HepG2 (cell line): ENCODE measurements around the gene DAAM1. TPM values are rescaled to one million over a fixed set of nuclear protein-coding genes. Genes with fewer than 3 reads are reported as not detected.

Source experiments
- ATF7-NPFF ChIP-seq: sonication (generic); formaldehyde crosslinking; IDR thresholded peaks from 2 replicates; pipeline ENCODE4 v1.8.1; 2023; ENCODE audit warnings: mild to moderate bottlenecking, low read depth, missing genetic modification reagents, moderate library complexity
- CBFB ChIP-seq: sonication (generic); formaldehyde crosslinking; IDR thresholded peaks from 2 replicates; pipeline ENCODE4 v1.4.0; 2020; ENCODE audit warnings: missing genetic modification reagents
- HIVEP1 ChIP-seq: sonication (generic); formaldehyde crosslinking; IDR thresholded peaks from 2 replicates; pipeline ENCODE4 v1.4.0; 2020; ENCODE audit warnings: mild to moderate bottlenecking, missing genetic modification reagents
- IRX3 ChIP-seq: sonication (generic); formaldehyde crosslinking; IDR thresholded peaks from 2 replicates; pipeline ENCODE4 v1.8.1; 2023; ENCODE audit warnings: mild to moderate bottlenecking, low read depth, missing genetic modification reagents, borderline replicate concordance
- JDP2 ChIP-seq: sonication (generic); formaldehyde crosslinking; IDR thresholded peaks from 2 replicates; pipeline ENCODE4 v1.8.1; 2022; ENCODE audit warnings: missing genetic modification reagents, borderline replicate concordance
- KLF12 ChIP-seq: sonication (generic); formaldehyde crosslinking; IDR thresholded peaks from 2 replicates; pipeline ENCODE4 v1.4.0; 2020; ENCODE audit warnings: missing genetic modification reagents, borderline replicate concordance
- NR1H2 ChIP-seq: sonication (generic); formaldehyde crosslinking; IDR thresholded peaks from 2 replicates; pipeline ENCODE4 v1.8.1; 2022; ENCODE audit warnings: low read depth, missing genetic modification reagents, borderline replicate concordance
- PLRG1 ChIP-seq: fragments of 450-650 bp; conservative IDR thresholded peaks from 2 replicates; pipeline ENCODE4 v1.6.1; 2016
- POLR2AphosphoS5 ChIP-seq: IDR thresholded peaks from 2 replicates; pipeline ENCODE4 v1.6.1; 2012; ENCODE audit warnings: low read depth, low read length
- RBFOX2 ChIP-seq: fragments of 200-400 bp; formaldehyde crosslinking; IDR thresholded peaks from 2 replicates; pipeline ENCODE4 v1.6.1; 2017; ENCODE audit warnings: low read depth, mild to moderate bottlenecking, low read length
- REL ChIP-seq: sonication (generic); formaldehyde crosslinking; conservative IDR thresholded peaks from 2 replicates; pipeline ENCODE4 v1.8.0; 2022; ENCODE audit warnings: mild to moderate bottlenecking, missing genetic modification reagents, moderate library complexity
- SMAD3 ChIP-seq: sonication (generic); formaldehyde crosslinking; IDR thresholded peaks from 2 replicates; pipeline ENCODE4 v1.4.0; 2020; ENCODE audit warnings: missing genetic modification reagents
- TEAD3 ChIP-seq: optimal IDR thresholded peaks from 2 replicates; pipeline ENCODE3; 2016; ENCODE audit warnings: borderline replicate concordance
- ZFP41 ChIP-seq: sonication (generic); formaldehyde crosslinking; IDR thresholded peaks from 2 replicates; pipeline ENCODE4 v1.4.0; 2020; ENCODE audit warnings: mild to moderate bottlenecking, missing genetic modification reagents, borderline replicate concordance
- ZNF605 ChIP-seq: sonication (generic); formaldehyde crosslinking; IDR thresholded peaks from 2 replicates; pipeline ENCODE4 v1.8.0; 2022; ENCODE audit warnings: mild to moderate bottlenecking, missing genetic modification reagents
- polyA plus RNA-seq, 8 experiments: library from polyadenylated mRNA; depleted of rRNA in 3 of 8; stranded (reverse) in 7 of 8; unstranded in 1 of 8; fragments of >200 nt; fragmentation: Illumina TruSeq in 4 of 8; extraction: Trizol in 4 of 8; gene quantifications; 2 replicates each; pipeline versions ENCODE4 v1.2.1 to v1.2.3, GENCODE V29; 2011 to 2016; ENCODE audit warnings: low read depth in 4 of 8, missing spikeins in 1 of 8, mixed read lengths in 1 of 8; ENCODE audit not compliant: insufficient read depth in 1 of 8
- total RNA-seq, 5 experiments: library from RNA; depleted of rRNA; stranded (reverse); fragments of >200 nt; fragmentation: Illumina TruSeq; extraction: Trizol; gene quantifications; 2 replicates each; pipeline ENCODE4 v1.2.3, GENCODE V29; 2016; ENCODE audit warnings: low read depth in 1 of 5
- TF ChIP-seq, protein P1 (sequence below): sonication (generic); formaldehyde crosslinking; IDR thresholded peaks from 2 replicates; pipeline ENCODE4 v1.5.0; 2020; ENCODE audit warnings: mild to moderate bottlenecking, missing genetic modification reagents
- TF ChIP-seq, protein P2 (sequence below): sonication (generic); formaldehyde crosslinking; IDR thresholded peaks from 2 replicates; pipeline ENCODE4 v1.5.0; 2020; ENCODE audit warnings: missing genetic modification reagents
- TF ChIP-seq, protein P3 (sequence below): sonication (generic); formaldehyde crosslinking; IDR thresholded peaks from 2 replicates; pipeline ENCODE4 v1.8.0; 2022; ENCODE audit warnings: mild to moderate bottlenecking, missing genetic modification reagents; ENCODE audit not compliant: insufficient replicate concordance
- TF ChIP-seq, protein P4 (sequence below): sonication (generic); formaldehyde crosslinking; IDR thresholded peaks from 2 replicates; pipeline ENCODE4 v1.5.1; 2020; ENCODE audit warnings: missing genetic modification reagents, mild to moderate bottlenecking, borderline replicate concordance

Gene DAAM1
- total and polyA plus RNA-seq, 2 of the 13 experiments (the other 11 are each of a cell fraction or from before 2014, with no cell fraction given): 10.9 to 24.5 TPM

DNA sequence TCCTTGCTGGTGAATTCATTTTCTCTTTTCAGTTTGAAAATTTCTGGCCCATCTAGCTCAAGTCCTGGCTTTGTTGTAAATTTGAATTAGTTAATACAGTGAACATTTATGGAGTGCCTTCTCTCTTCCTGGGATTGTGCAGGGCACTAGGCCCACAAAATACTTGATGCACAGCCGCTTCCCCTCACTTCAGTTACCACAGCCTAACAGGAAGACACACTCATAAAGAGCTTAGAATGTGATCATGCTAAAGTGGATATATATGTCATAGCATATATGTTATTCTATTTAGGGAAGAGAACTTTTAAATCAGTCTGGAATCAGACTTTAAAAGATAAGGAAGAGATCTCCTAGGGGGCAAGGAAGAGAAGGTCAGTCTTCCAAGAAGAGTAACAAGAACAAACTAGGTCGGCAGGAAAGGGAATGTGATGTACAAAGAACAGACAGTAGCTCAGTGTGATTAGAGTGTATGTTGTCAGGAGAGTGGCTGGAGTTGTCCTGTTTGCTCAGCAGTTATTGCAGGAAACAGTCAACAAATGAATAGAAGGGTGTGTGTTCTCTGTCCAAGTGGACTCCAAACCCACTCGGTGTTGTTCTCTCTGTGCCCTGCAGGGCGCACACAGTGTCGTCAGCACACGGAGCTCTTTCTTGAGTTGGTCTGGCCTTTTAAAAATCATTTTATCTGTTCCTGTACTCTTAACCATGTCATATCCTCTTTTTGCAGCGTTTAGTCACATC lies 74.4 kb downstream of the DAAM1 start (continued):
- TF ChIP-seq IRX3 (CRISPR knock-in tag) (no peak), ZNF605 (CRISPR knock-in tag) (0 out of 2 replicates have a peak, but pooled peaks have one; percentile 34), JDP2 (CRISPR knock-in tag) (no peak), SMAD3 (peak; percentile 49; the same call in 1 of the 2 replicates), PLRG1 (no peak), ATF7-NPFF (no peak), RBFOX2 (no peak), REL (no peak), HIVEP1 (CRISPR knock-in tag) (no peak), KLF12 (no peak), ZFP41 (CRISPR knock-in tag) (no peak), CBFB (no peak), POLR2AphosphoS5 (no peak), NR1H2 (CRISPR knock-in tag) (no peak), TEAD3 (peak; percentile 72)
- TF ChIP-seq, protein P1, sequence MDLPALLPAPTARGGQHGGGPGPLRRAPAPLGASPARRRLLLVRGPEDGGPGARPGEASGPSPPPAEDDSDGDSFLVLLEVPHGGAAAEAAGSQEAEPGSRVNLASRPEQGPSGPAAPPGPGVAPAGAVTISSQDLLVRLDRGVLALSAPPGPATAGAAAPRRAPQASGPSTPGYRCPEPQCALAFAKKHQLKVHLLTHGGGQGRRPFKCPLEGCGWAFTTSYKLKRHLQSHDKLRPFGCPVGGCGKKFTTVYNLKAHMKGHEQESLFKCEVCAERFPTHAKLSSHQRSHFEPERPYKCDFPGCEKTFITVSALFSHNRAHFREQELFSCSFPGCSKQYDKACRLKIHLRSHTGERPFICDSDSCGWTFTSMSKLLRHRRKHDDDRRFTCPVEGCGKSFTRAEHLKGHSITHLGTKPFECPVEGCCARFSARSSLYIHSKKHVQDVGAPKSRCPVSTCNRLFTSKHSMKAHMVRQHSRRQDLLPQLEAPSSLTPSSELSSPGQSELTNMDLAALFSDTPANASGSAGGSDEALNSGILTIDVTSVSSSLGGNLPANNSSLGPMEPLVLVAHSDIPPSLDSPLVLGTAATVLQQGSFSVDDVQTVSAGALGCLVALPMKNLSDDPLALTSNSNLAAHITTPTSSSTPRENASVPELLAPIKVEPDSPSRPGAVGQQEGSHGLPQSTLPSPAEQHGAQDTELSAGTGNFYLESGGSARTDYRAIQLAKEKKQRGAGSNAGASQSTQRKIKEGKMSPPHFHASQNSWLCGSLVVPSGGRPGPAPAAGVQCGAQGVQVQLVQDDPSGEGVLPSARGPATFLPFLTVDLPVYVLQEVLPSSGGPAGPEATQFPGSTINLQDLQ (CRISPR knock-in tag): no peak
- TF ChIP-seq, protein P2, sequence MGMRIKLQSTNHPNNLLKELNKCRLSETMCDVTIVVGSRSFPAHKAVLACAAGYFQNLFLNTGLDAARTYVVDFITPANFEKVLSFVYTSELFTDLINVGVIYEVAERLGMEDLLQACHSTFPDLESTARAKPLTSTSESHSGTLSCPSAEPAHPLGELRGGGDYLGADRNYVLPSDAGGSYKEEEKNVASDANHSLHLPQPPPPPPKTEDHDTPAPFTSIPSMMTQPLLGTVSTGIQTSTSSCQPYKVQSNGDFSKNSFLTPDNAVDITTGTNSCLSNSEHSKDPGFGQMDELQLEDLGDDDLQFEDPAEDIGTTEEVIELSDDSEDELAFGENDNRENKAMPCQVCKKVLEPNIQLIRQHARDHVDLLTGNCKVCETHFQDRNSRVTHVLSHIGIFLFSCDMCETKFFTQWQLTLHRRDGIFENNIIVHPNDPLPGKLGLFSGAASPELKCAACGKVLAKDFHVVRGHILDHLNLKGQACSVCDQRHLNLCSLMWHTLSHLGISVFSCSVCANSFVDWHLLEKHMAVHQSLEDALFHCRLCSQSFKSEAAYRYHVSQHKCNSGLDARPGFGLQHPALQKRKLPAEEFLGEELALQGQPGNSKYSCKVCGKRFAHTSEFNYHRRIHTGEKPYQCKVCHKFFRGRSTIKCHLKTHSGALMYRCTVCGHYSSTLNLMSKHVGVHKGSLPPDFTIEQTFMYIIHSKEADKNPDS (CRISPR knock-in tag): no peak
- TF ChIP-seq, protein P3, sequence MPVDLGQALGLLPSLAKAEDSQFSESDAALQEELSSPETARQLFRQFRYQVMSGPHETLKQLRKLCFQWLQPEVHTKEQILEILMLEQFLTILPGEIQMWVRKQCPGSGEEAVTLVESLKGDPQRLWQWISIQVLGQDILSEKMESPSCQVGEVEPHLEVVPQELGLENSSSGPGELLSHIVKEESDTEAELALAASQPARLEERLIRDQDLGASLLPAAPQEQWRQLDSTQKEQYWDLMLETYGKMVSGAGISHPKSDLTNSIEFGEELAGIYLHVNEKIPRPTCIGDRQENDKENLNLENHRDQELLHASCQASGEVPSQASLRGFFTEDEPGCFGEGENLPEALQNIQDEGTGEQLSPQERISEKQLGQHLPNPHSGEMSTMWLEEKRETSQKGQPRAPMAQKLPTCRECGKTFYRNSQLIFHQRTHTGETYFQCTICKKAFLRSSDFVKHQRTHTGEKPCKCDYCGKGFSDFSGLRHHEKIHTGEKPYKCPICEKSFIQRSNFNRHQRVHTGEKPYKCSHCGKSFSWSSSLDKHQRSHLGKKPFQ: no peak
- TF ChIP-seq, protein P4, sequence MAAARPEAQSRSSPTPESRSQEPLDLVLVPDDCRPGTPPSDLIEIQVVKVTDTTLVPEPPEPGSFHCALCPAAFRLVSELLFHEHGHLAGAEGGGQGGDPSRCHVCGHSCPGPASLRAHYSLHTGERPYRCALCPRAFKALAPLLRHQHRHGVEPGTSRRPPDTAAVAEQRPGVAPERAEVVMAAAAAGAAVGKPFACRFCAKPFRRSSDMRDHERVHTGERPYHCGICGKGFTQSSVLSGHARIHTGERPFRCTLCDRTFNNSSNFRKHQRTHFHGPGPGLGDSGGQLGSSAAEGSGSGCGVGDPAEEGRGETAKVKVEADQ (CRISPR knock-in tag): 0 out of 2 replicates have a peak, but pooled peaks have one; percentile 47
